HG02588 (cell line): Measurements from ENCODE around the gene NPM3.
A peak's percentile ranks its signal among the peaks of the same experiment; 100 is the strongest.

ENCODE experiments used
- ATAC-seq: cut with Tn5 transposase; IDR thresholded peaks from one replicate; pipeline ENCODE4 v1.9.1; 2021; ENCODE audit warnings: mild to moderate bottlenecking, moderate library complexity; ENCODE audit not compliant: unreplicated experiment

Gene NPM3

GRCh38 chr10:101782811-101783735 lies at the start of gene NPM3:
NPM3 (minus strand) TSS chr10:101783446; CDS start chr10:101783390, 56 bp downstream.
- peak; percentile 67 for ATAC-seq

- no peak for ATAC-seq
Observed at GRCh38 chr10:101832325-101832771, 49.1 kb upstream of the NPM3 start.

GRCh38 chr10:101831169-101831811 lies 48.0 kb upstream of the NPM3 start:
- ATAC-seq, result no peak

GRCh38 chr10:101830322-101831168 lies 47.3 kb upstream of the NPM3 start:
- ATAC-seq, result peak; percentile 58

- ATAC-seq, result peak; percentile 3
Observed at GRCh38 chr10:101829561-101830315, 46.5 kb upstream of the NPM3 start.

GRCh38 chr10:101828766-101829551 lies 45.7 kb upstream of the NPM3 start:
- ATAC-seq, result no peak

GRCh38 chr10:101827919-101828600 lies 44.8 kb upstream of the NPM3 start:
- ATAC-seq, result no peak

GRCh38 chr10:101826852-101827434 lies 43.7 kb upstream of the NPM3 start:
- no peak for ATAC-seq

- no peak for ATAC-seq
Observed at GRCh38 chr10:101824736-101825135, 41.5 kb upstream of the NPM3 start.

GRCh38 chr10:101818872-101819633 lies 35.8 kb upstream of the NPM3 start:
- peak; percentile 7 for ATAC-seq

- peak; percentile 85 for ATAC-seq
Observed at GRCh38 chr10:101818119-101818871, 35.0 kb upstream of the NPM3 start, which contains the start of gene OGA. OGA (minus strand) TSS chr10:101818444; CDS start chr10:101818022, 422 bp downstream.

GRCh38 chr10:101817337-101818118 lies 34.3 kb upstream of the NPM3 start:
- no peak for ATAC-seq

GRCh38 chr10:101816913-101817336 lies 33.7 kb upstream of the NPM3 start:
- ATAC-seq, result no peak

GRCh38 chr10:101816376-101816775 lies 33.1 kb upstream of the NPM3 start:
- ATAC-seq, result no peak

GRCh38 chr10:101814466-101815071 lies 31.3 kb upstream of the NPM3 start:
- no peak for ATAC-seq

GRCh38 chr10:101812606-101813005 lies 29.4 kb upstream of the NPM3 start:
- no peak for ATAC-seq
